CD14-positive monocyte (primary cell): ENCODE data around the gene PNLIPRP2. TPM values are rescaled to one million over a fixed set of nuclear protein-coding genes. Genes with fewer than 3 reads are reported as not detected.

Experiments used
- DNase-seq, 3 donors: peaks; one replicate each; pipeline ENCODE4 v3.0.0-alpha.2; 2011 to 2022
- H2AFZ ChIP-seq: 2 replicates; pipeline ENCODE4 v1.6.0; 2012; ENCODE audit warnings: mild to moderate bottlenecking, low read depth, low read length, inconsistent platforms; ENCODE audit not compliant: insufficient read depth, poor library complexity, severe bottlenecking
- H3K27ac ChIP-seq, 2 donors: 1 replicate in 1 of 2; 2 replicates in 1 of 2; pipeline ENCODE4 v1.5.1; 2012 to 2013; ENCODE audit warnings: low read length in 2 of 2, control low read depth in 1 of 2, inconsistent platforms in 1 of 2, low read depth in 1 of 2, mild to moderate bottlenecking in 1 of 2
- H3K27me3 ChIP-seq, 2 donors: one replicate each; pipeline versions ENCODE4 v1.6.0 to v1.6.1; 2011 to 2013; ENCODE audit warnings: low read length in 2 of 2; ENCODE audit not compliant: control insufficient read depth in 2 of 2, insufficient read depth in 2 of 2
- H3K36me3 ChIP-seq, 2 donors: replicated peaks in 1 of 2; 1 replicate in 1 of 2; 2 replicates in 1 of 2; pipeline versions ENCODE4 v1.5.1 to v1.6.1; 2012 to 2013; ENCODE audit warnings: low read length in 2 of 2, control low read depth in 1 of 2, inconsistent platforms in 1 of 2, mild to moderate bottlenecking in 1 of 2; ENCODE audit not compliant: insufficient read depth in 2 of 2, control insufficient read depth in 1 of 2
- H3K4me1 ChIP-seq, 2 donors: 1 replicate in 1 of 2; 2 replicates in 1 of 2; pipeline versions ENCODE4 v1.5.1 to v1.6.1; 2012 to 2013; ENCODE audit warnings: low read length in 2 of 2, control low read depth in 1 of 2, inconsistent platforms in 1 of 2, mild to moderate bottlenecking in 1 of 2, moderate library complexity in 1 of 2; ENCODE audit not compliant: insufficient read depth in 2 of 2, control insufficient read depth in 1 of 2
- H3K4me2 ChIP-seq: replicated peaks from 2 replicates; pipeline ENCODE3; 2012; ENCODE audit warnings: low read length, moderate library complexity, mild to moderate bottlenecking; ENCODE audit not compliant: poor library complexity, severe bottlenecking; ENCODE audit errors: extremely low read depth
- H3K4me3 ChIP-seq, 3 experiments: fragments of 200-600 bp in 1 of 3; sonication (generic) in 1 of 3; replicated peaks in 1 of 3; 1 replicate in 2 of 3; 2 replicates in 1 of 3; pipeline ENCODE4 v1.5.1; 2011 to 2013; ENCODE audit warnings: low read length in 3 of 3, mild to moderate bottlenecking in 3 of 3, control low read depth in 2 of 3, low read depth in 2 of 3, inconsistent platforms in 1 of 3, moderate library complexity in 1 of 3
- H3K79me2 ChIP-seq: 2 replicates; pipeline ENCODE4 v1.6.0; 2012; ENCODE audit warnings: mild to moderate bottlenecking, control low read depth, inconsistent platforms, low read length, moderate library complexity; ENCODE audit not compliant: insufficient read depth
- H3K9ac ChIP-seq: 2 replicates; pipeline ENCODE4 v1.6.0; 2017; ENCODE audit warnings: low read length, mild to moderate bottlenecking; ENCODE audit not compliant: insufficient read depth, poor library complexity, severe bottlenecking
- H3K9me3 ChIP-seq, 2 donors: replicated peaks in 1 of 2; 1 replicate in 1 of 2; 2 replicates in 1 of 2; pipeline versions ENCODE4 v1.5.1 to v1.6.1; 2012 to 2013; ENCODE audit warnings: low read length in 2 of 2, control low read depth in 1 of 2; ENCODE audit not compliant: control insufficient read depth in 1 of 2, insufficient read depth in 1 of 2
- H4K20me1 ChIP-seq: 2 replicates; pipeline ENCODE4 v1.6.0; 2012; ENCODE audit warnings: mild to moderate bottlenecking, low read length, control low read depth, moderate library complexity; ENCODE audit not compliant: insufficient read depth
- H3K27ac Mint-ChIP-seq, 7 donors: one replicate each; pipeline ENCODE4 v1.8.0; 2020; ENCODE audit warnings: mild to moderate bottlenecking in 7 of 7, mixed read lengths in 7 of 7, moderate library complexity in 6 of 7, inconsistent platforms in 2 of 7
- H3K27me3 Mint-ChIP-seq, 3 donors: one replicate each; pipeline ENCODE4 v1.8.0; 2021 to 2022; ENCODE audit warnings: low read depth in 3 of 3, mild to moderate bottlenecking in 3 of 3, mixed read lengths in 3 of 3, moderate library complexity in 3 of 3, inconsistent platforms in 1 of 3
- H3K36me3 Mint-ChIP-seq, 2 donors: one replicate each; pipeline ENCODE4 v1.8.0; 2020; ENCODE audit warnings: mixed read lengths in 2 of 2, inconsistent platforms in 1 of 2, mild to moderate bottlenecking in 1 of 2
- H3K4me1 Mint-ChIP-seq: one replicate; pipeline ENCODE4 v1.8.0; 2020; ENCODE audit warnings: mild to moderate bottlenecking, mixed read lengths
- H3K4me3 Mint-ChIP-seq, 2 donors: one replicate each; pipeline ENCODE4 v1.8.0; 2020; ENCODE audit warnings: mild to moderate bottlenecking in 2 of 2, mixed read lengths in 2 of 2, moderate library complexity in 1 of 2
- H3K9me3 Mint-ChIP-seq, 7 donors: one replicate each; pipeline ENCODE4 v1.8.0; 2020 to 2022; ENCODE audit warnings: mixed read lengths in 7 of 7, mild to moderate bottlenecking in 6 of 7, moderate library complexity in 6 of 7, inconsistent platforms in 2 of 7
- WGBS: methylation state at CpG from one replicate; pipeline ENCODE4 v1.1.5; 2013; ENCODE audit warnings: missing lambda C conversion rate; ENCODE audit not compliant: insufficient coverage; 5-methylcytosine and 5-hydroxymethylcytosine counted together
- intact Hi-C, 2 donors: fragments of 100-400 bp; cut with micrococcal nuclease; formaldehyde crosslinking; loops; one replicate each; pipeline versions ENCODE4 v1.15.0 to v1.15.1; 2023
- polyA minus RNA-seq: library from RNA; depleted of rRNA, polyadenylated mRNA; stranded (reverse); fragments of >200 nt; gene quantifications from 2 replicates; pipeline ENCODE4 v1.2.3, GENCODE V29; 2012
- polyA plus RNA-seq, 3 donors: library from polyadenylated mRNA; depleted of rRNA in 1 of 3; unstranded in 2 of 3; stranded (reverse) in 1 of 3; fragments of 300-500 nt in 2 of 3; fragments of >200 nt in 1 of 3; fragmentation: Illumina TruSeq in 2 of 3; gene quantifications; 1 replicate in 2 of 3; 2 replicates in 1 of 3; pipeline ENCODE4 v1.2.3, GENCODE V29; 2012 to 2021
- total RNA-seq, 12 experiments: library from RNA in 1 of 12; stranded (reverse) in 1 of 12; fragments of 120-200 nt in 1 of 12; gene quantifications; one replicate each; pipeline ENCODE4 v1.2.4 and lab custom pipeline; 2013 to 2026; ENCODE audit warnings: mixed read lengths in 6 of 12, inconsistent platforms in 1 of 12
- TF ChIP-seq, protein P1 (sequence below): fragments of 200-600 bp; IDR thresholded peaks from one replicate; pipeline ENCODE4 v1.8.0; 2022; ENCODE audit warnings: antibody characterized with exemption, mild to moderate bottlenecking

PNLIPRP2 gene
- not detected for total RNA-seq (2013)
- polyA plus RNA-seq: not detected
- polyA minus RNA-seq: not detected in 2 replicates
- total RNA-seq (lab: John Stamatoyannopoulos, UW): 0 to 1.5 (median 0.03) reads per million in 11 experiments

DNA sequence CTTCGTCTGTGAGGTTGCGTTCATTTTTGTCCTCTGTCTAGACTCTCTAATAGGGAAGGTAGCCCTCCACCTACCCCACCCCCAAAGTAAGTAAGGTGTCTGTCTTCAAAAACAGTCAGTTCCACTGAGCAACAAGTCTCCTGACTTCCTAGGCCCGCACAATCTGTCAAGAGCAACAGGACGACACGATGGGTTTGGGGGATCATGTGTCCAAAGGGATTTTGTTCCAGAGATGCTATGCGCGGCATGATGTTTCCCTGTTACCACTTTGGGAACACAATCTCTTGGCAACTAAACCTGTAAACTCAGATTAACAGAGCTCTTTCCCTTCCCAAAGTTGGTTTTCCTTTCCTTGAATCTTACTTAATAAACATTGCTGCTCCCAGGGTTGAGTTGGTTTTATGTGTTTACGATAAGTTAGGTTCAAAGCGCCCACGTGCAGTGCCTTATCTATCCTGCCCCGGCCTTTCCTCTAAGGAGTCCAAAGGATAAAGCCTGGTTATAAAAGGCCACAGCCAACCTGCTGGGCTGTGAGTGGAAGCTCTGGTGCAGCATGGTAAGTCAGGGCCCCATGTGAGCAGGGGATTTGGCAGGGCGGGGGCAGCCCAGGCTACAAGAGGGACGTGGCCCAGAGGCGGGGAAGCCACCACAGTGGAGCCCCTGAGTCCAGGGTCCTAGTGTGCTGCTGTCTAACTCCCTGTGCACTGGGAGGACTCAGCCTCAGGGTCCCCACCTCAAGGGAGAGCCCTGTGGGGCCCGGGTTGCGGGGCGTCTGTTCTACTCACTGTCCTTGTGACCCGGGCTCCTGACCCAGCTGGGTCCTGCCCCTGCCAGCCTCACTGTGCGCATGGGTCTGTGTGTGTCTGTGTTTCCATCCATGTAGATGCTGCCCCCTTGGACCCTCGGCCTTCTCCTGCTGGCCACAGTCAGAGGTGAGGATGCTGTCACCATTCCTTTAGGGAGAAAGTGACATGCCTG lies at the start of gene PNLIPRP2:
Gene PNLIPRP2, plus strand, starts transcription at position 531 of the 978 bp plus-strand sequence.
- no peak within 1 kb of the TSS for H3K9ac ChIP-seq
- 87% methylated on average over 14 of the region's 20 CpGs for WGBS
- no peak within 1 kb of the TSS for H3K27ac Mint-ChIP-seq

DNA sequence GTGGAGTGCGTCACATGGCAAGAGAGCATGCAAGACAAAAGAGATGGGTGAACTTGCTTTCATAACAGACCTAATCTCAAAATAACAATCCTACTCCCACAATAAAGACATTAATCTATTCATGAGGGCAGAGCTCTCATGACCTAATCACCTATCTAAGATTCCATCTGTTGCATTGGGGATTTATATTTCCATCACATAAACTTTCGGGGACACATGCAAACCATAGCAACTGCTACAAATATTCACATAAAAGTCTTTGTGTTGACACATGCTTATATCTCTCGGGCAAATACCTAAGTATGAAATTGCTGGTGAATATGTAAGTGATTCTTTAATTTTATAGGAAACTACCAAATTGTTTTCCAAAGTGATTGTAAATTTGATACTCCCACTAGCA lies 46.0 kb upstream of the PNLIPRP2 start:
- Mint-ChIP-seq H3K27me3 (peaks cover 0 to 1% (median 0%) of the 10 kb centered on the region in 3 donors), H3K4me3 (no peak overlapping the region), H3K27ac (no peak overlapping the region), H3K4me1 (no peaks in the 10 kb centered on the region), H3K36me3 (no peaks in the 10 kb centered on the region), H3K9me3 (peaks cover 0 to 6% (median 2%) of the 10 kb centered on the region in 7 donors)
- no peak overlapping the region for H2AFZ ChIP-seq
- no peaks in the 10 kb centered on the region for H3K27me3 ChIP-seq
- no peaks in the 10 kb centered on the region for H3K79me2 ChIP-seq
- no peaks in the 10 kb centered on the region for H3K4me1 ChIP-seq
- H3K9ac ChIP-seq: no peak overlapping the region
- TF ChIP-seq, protein P1, sequence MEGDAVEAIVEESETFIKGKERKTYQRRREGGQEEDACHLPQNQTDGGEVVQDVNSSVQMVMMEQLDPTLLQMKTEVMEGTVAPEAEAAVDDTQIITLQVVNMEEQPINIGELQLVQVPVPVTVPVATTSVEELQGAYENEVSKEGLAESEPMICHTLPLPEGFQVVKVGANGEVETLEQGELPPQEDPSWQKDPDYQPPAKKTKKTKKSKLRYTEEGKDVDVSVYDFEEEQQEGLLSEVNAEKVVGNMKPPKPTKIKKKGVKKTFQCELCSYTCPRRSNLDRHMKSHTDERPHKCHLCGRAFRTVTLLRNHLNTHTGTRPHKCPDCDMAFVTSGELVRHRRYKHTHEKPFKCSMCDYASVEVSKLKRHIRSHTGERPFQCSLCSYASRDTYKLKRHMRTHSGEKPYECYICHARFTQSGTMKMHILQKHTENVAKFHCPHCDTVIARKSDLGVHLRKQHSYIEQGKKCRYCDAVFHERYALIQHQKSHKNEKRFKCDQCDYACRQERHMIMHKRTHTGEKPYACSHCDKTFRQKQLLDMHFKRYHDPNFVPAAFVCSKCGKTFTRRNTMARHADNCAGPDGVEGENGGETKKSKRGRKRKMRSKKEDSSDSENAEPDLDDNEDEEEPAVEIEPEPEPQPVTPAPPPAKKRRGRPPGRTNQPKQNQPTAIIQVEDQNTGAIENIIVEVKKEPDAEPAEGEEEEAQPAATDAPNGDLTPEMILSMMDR: no peak
- H3K4me3 ChIP-seq: no peak overlapping the region
- H3K4me2 ChIP-seq: no peak overlapping the region
- no peak for DNase-seq
- no peaks in the 10 kb centered on the region for H3K36me3 ChIP-seq
- H3K27ac ChIP-seq: no peak overlapping the region
- intact Hi-C loops: no loop called here
- H4K20me1 ChIP-seq: no peaks in the 10 kb centered on the region
- no peaks in the 10 kb centered on the region for H3K9me3 ChIP-seq
- no CpG with 5 or more reads among the region's 3 CpGs for WGBS

More for the DNA sequence above, at the start of gene PNLIPRP2:
- Histone ChIP-seq H3K79me2 (no peaks in the 10 kb centered on the region), H3K4me1 (no peaks in the 10 kb centered on the region), H3K36me3 (no peaks in the 10 kb centered on the region), H3K27ac (no peak within 1 kb of the TSS), H2AFZ (no peak within 1 kb of the TSS), H3K4me3 (no peak within 1 kb of the TSS), H4K20me1 (no peaks in the 10 kb centered on the region), H3K27me3 (no peaks in the 10 kb centered on the region), H3K4me2 (no peak within 1 kb of the TSS), H3K9me3 (no peaks in the 10 kb centered on the region)
- Mint-ChIP-seq H3K9me3 (peaks cover 0 to 4% (median 0%) of the 10 kb centered on the region in 7 donors), H3K36me3 (no peaks in the 10 kb centered on the region), H3K4me1 (no peaks in the 10 kb centered on the region), H3K27me3 (peaks cover under 1 to 10% (median 5%) of the 10 kb centered on the region in 3 donors), H3K4me3 (no peak within 1 kb of the TSS)
- no peak for DNase-seq
- intact Hi-C loops: no loop called here
- TF ChIP-seq, protein P1: no peak
